Measurements from ENCODE around the gene ODAD3.

ODAD3 gene

GRCh38 chr19:11378319-11379189 lies 56.4 kb downstream of the ODAD3 start:
- DNase-seq = peak in 25 of 56 donors; percentile 2 to 66 (median 17)

GRCh38 chr19:11377756-11378155 lies 57.2 kb downstream of the ODAD3 start:
- DNase-seq = no peak

- DNase-seq = peak in 16 of 56 donors; percentile 5 to 40 (median 11)
These were observed 57.7 kb downstream of the ODAD3 start for GRCh38 chr19:11377237-11377636.

GRCh38 chr19:11375143-11375948 lies 59.6 kb downstream of the ODAD3 start:
- peak in 20 of 56 donors; percentile 18 to 51 (median 39) for DNase-seq

GRCh38 chr19:11374433-11375142 lies 60.3 kb downstream of the ODAD3 start, which contains the start of gene SWSAP1:
SWSAP1 (plus strand) TSS chr19:11374666; CDS start chr19:11374681, 15 bp downstream.
- DNase-seq = peak; percentile 89 to 100 (median 99)

GRCh38 chr19:11373885-11374432 lies 61.0 kb downstream of the ODAD3 start:
- peak in 11 of 56 donors; percentile 22 to 60 (median 48) for DNase-seq

- peak in 52 of 56 donors; percentile 12 to 94 (median 77) for DNase-seq
These were observed 61.6 kb downstream of the ODAD3 start for GRCh38 chr19:11373166-11373884.

- DNase-seq = no peak
These were observed 64.2 kb downstream of the ODAD3 start for GRCh38 chr19:11370744-11371143.

Data from nucleus accumbens (tissue), 56 donors.